ENCODE data around the gene IMMT.

IMMT gene

GRCh38 chr2:86142436-86143257 is 52.6 kb downstream of the IMMT start:
- no peak for DNase-seq (ENCODE audit: low read depth)

- no peak for DNase-seq (ENCODE audit: low read depth)
These were observed 54.3 kb downstream of the IMMT start for GRCh38 chr2:86140969-86141392.

DNA sequence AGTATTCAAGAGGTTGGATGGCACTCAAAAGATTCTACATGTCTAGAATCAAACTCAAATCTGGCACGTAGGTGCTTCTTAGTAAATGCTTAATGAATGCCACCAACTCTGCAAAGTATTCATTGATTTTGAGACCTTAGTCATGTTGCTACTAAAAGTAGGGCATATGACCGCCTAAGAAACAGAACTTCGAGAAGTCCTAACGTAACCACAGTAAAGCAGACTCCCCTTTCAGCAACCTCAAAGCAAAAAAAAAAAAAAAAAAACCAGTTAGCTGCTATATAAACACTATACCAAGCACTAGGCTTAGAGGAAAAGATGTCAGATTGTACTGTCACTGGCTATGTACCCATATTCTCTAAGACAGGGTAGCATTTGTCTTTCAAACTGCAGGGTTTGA is 55.3 kb downstream of the IMMT start:
- DNase-seq (ENCODE audit: low read depth), result no peak

- DNase-seq (ENCODE audit: low read depth), result no peak
These were observed 56.3 kb downstream of the IMMT start for GRCh38 chr2:86138736-86139625.

DNA sequence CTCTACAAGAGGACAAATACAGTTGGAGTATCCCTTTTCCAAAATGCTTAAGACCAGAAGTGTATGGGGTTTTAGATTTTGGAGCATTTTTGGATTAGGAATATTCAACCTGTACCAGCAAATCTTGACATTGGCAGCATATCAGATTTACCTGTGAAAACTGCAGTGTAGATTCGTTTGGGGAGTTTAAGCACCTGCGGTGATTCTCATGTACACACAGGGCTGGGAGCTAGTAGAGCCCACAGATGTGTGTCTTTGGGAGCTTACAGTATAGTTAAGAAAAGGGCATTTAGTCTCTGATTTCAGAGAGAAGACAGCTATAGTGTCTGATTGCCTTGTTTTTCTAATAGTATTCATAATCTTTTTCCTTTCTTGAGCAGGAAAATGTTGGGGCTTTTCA is 59.1 kb downstream of the IMMT start:
- no peak for DNase-seq (ENCODE audit: low read depth)

DNA sequence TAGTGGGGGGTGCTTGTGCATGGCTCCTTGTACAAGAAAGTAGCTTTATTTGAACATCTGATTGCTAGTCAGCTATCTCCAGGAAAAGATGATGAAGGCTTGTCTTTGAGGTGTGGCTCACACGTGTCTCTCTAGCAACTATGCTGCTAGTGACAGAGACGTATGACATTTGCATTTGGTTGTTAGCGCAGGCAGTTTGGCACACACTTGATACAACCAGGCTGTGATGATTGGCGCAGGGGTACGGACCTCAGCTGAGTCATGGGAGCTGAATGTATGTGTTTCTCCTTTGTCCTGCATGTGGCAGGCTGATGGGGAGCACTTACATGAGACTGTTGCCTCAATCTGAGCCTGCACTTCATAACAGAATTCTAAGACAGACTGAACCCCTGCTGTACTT is 59.6 kb downstream of the IMMT start:
- DNase-seq (ENCODE audit: low read depth), result no peak

GRCh38 chr2:86134709-86135108 is 60.6 kb downstream of the IMMT start:
- DNase-seq (ENCODE audit: low read depth), result no peak

- DNase-seq (ENCODE audit: low read depth), result no peak
These were observed 70.6 kb downstream of the IMMT start for GRCh38 chr2:86124683-86125082.

DNA sequence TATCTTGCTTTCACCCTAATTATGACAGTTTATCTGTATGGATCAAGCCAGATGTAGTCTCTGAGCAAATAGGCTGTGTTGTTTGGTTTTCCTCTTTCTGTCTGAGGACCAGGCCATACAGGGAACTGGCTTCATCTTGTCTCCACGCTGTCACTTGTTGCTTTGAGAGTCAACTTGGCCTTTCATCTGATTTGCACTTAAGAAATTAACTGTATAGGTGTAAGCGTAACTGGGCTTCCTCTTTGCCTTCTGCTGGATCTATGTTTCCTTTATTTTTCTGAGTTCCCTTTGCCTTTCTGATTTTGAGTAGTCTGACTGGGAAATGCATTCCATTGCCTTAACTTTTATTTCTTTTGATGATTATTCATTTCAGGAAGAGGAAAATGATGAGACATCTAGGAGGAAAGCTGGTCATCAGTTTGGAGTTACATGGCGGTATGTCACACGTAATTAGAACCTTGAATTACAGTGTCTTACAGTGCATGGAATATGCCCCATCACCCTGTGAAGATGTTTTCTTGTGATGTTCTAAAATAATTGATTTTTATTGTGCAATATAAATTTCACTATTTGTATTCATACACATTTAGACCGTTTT is 71.8 kb downstream of the IMMT start:
- DNase-seq (ENCODE audit: low read depth), result no peak

GRCh38 chr2:86118130-86118529 is 77.1 kb downstream of the IMMT start:
- no peak for DNase-seq (ENCODE audit: low read depth)

DNA sequence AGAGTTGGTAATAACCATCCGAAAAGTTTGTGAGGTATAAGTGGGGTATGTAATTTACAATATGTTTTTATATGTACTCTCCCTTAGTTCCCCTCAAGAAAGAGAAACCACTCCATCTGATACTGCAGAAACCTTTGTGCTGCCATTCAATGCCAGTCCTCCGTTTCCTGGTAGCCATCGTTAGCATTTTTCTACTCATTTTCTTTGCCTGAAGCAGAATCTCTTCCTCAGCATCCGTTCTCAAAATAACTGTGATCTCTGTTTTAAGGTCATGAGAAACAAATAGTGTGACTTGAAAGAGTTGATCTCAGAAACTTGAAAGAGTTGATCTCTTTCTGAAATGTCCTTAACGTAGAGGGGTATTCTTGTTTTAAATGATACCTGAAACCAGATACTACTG is 88.2 kb downstream of the IMMT start:
- DNase-seq (ENCODE audit: low read depth), result peak; percentile 6

- DNase-seq (ENCODE audit: low read depth), result peak; percentile 98
These were observed 89.0 kb downstream of the IMMT start, which contains the start of gene PTCD3 for GRCh38 chr2:86105969-86106945. PTCD3 (plus strand) TSS chr2:86106235; CDS start chr2:86106248, 13 bp downstream.

DNA sequence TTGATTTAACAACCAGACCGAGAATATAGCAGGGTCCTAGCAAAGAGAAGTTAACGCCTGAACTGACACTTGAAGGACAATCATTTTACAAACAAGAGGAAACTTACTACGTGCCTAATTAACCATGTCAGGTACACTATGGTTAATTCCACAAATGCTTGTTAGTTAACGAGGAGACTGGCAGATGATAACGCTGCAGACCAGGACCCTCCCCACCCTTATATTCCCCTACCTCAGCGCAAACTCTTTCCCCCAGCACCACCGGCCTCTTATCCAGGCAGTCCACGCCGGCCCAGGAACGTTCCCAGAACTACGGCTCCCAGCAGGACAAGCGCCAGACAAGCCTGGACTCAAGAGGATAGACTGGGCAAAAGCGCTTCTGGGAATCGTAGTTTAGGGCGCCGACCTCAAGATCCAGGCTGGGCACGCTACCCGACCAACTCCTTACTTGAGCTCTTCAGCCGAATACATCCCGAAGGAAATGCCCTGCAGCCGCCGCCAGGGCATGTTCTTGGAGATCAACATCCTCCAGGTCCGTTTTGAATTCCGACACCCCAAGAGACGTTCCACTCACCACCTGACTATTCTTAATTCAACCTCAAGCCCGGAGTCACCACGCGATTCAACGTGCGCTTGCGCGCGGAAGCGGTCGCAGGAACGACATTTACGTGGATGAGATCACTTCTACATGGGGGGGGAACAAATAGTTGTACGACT is 89.9 kb downstream of the IMMT start, which contains the start of gene POLR1A:
TSS of gene POLR1A (minus strand) at position 635 of the 717 bp plus-strand sequence. CDS start at position 525, 110 bp downstream.
- DNase-seq (ENCODE audit: low read depth), result peak; percentile 97

DNA sequence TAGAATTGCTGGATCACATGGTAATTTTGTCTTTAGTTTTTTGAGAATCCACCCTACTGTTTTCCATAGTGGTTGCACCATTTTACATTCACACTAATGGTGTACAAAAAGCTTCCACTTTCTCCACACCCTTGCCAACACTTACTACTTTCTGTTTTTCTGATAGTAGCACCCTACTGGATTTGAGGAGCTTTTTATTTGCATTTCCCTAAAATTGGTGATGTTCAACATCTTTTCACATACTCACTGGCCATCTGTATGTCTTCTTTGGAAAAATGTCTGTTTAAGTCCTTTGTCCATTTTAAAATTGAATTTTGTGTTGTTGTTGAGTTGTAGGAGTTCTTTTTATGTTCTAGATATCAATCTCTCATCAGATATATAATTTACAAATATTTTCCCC is 93.1 kb downstream of the IMMT start:
- DNase-seq (ENCODE audit: low read depth), result no peak

DNA sequence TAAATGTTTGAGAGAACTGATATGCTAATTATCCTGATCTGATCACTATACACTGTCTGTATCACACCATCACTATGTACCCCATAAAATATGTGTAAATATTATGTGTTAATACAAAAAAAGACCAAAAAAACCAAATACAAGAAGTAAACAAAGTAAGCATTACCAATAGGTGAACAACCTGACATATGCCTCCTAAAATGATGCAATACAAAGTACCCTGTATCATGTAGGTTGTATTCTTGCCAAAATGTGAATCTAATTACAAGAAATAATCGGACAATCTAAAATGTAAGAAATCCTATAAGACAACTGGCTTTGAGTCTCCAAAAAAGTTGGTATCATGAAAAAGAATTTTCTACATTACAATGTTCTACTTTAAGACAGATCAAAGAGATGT is 97.3 kb downstream of the IMMT start:
- DNase-seq (ENCODE audit: low read depth), result no peak

- DNase-seq (ENCODE audit: low read depth), result no peak
These were observed 98.0 kb downstream of the IMMT start for GRCh38 chr2:86097114-86097896.

DNA sequence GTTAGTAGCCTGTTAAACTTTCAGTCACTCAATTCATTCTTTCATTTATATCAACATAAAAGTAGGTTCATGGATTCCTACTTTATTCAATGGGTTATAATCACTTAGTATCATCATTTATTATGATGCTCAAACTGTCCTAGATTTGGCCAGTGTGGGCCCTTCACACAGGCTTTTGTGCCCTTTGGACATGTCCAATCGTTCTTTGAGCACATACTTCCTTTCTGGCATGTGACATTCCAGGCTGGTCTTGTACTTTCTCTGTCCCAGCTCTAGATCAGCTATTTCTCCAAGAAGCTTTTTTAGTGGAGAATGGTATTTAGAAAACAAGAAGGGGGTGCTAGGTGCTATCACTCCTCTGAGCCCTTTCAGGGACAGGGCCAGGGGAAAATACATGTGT is 101.0 kb downstream of the IMMT start:
- no peak for DNase-seq (ENCODE audit: low read depth)
